Neural progenitor cell (in vitro differentiated cells): ENCODE results near the gene C2CD5.

ENCODE experiments used
- CTCF ChIP-seq: fragments of 200-600 bp; sonication (generic); IDR thresholded peaks from 2 replicates; pipeline ENCODE4 v1.5.1; 2017; ENCODE audit warnings: antibody characterized with exemption, mild to moderate bottlenecking
- EZH2 ChIP-seq: fragments of 200-600 bp; sonication (generic); IDR thresholded peaks from 2 replicates; pipeline ENCODE4 v1.6.1; 2017; ENCODE audit warnings: antibody characterized with exemption, mild to moderate bottlenecking, moderate library complexity
- EZH2phosphoT487 ChIP-seq: fragments of 200-600 bp; sonication (generic); IDR thresholded peaks from 2 replicates; pipeline ENCODE4 v1.6.1; 2017; ENCODE audit warnings: antibody characterized with exemption

- no peak for TF ChIP-seq CTCF
- no peak for TF ChIP-seq EZH2phosphoT487
- no peak for TF ChIP-seq EZH2
These were observed 137.7 kb downstream of the C2CD5 start for GRCh38 chr12:22406627-22407026.
